GM13976 (cell line): Measurements from ENCODE around the gene ARHGEF9.
A peak's percentile ranks its signal among the peaks of the same experiment; 100 is the strongest.
"Not testable (repeated sequence)": the region's sequence is repeated elsewhere in the genome, so short reads cannot be mapped to it uniquely, and the experiment has no call there.

Experiments
- DNase-seq: peaks from one replicate; pipeline ENCODE4 v3.0.0; 2012; ENCODE audit warnings: low spot score
- CTCF ChIP-seq: IDR thresholded peaks from 2 replicates; pipeline ENCODE4 v1.5.1; 2012; ENCODE audit warnings: borderline replicate concordance, mild to moderate bottlenecking; ENCODE audit not compliant: insufficient read depth; ENCODE audit errors: extremely low read depth, missing control alignments, control extremely low read depth
- in situ Hi-C: fragments of 300-500 bp; cut with MboI; formaldehyde crosslinking; loops from one replicate; pipeline ENCODE4 v1.12.0; 2022; ENCODE audit warnings: low sequenced_read_pairs, mixed read lengths, inconsistent platforms; ENCODE audit not compliant: unreplicated experiment

Gene ARHGEF9

DNA sequence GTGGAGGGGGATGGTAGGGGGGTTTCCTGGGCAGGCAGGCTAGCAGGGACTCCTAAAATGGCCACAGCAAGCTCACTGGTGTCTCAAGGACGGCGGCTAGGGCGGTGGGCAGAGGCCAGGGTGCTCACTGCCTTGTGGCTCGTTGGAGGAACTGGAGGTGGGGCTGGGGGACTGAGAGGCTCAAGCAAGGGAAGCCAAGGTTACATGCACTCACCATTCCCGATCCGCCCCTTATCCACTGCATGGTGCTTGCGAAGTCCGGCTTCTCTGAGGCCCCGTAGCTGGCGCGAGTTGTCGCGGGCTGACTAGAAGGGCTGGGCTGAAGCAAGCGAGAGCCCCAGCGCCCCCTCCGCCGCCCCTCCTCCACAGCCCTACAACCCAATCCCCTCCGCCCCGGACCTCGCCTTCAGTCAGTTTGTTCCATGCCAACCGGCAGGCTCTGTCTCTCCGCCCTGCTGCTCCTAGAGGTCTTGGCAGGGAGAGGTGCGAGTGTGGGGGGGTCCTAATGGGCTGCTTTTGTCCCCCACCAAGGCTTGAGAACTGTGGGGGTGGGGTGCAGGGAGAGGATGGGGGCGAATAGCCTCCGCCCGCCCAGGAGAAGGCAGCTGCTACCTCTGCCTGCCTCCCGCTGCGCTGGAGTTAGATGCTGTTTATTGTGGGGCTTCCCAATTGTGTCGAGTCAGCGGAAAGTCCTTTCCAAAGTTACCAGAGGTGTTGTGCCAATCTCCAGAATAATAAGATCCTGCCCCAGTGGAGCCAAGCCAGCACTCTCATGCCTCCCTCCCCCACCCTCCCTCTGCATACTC is at the start of gene ARHGEF9:
Gene ARHGEF9, minus strand, starts transcription at position 313 of the 806 bp plus-strand sequence. Its CDS starts 69 bp downstream, at position 244.
- no peak for TF ChIP-seq CTCF
- in situ Hi-C loops: no loop called here
- peak; percentile 26 for DNase-seq

- DNase-seq, in situ Hi-C loops: not testable (repeated sequence)
These were observed 40.4 kb upstream of the ARHGEF9 start for GRCh38 chrX:63825446-63825845.

- no peak for TF ChIP-seq CTCF
- in situ Hi-C loops: no loop called here
- no peak for DNase-seq
These were observed 33.1 kb upstream of the ARHGEF9 start for GRCh38 chrX:63818156-63818555.

DNA sequence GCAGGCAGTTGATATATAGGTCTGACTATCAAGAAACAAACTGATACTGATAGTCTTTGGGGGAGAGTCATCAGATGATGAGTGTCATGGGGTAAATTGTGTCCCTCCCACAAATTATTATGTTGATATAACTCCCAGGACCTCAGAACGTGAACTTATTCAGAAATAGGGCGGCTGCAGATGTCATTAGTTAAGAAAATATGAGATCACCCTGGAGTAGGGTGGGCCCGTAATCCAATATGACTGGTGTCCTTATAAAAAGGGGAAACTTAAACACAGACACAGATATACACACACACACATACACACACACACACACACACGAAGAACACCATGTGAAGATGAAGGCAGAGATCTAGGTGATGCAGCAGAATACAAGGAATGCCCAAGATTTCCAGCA is 32.7 kb upstream of the ARHGEF9 start:
- TF ChIP-seq CTCF: no peak
- in situ Hi-C loops: no loop called here
- no peak for DNase-seq

- in situ Hi-C loops: no loop called here
- no peak for DNase-seq
- no peak for TF ChIP-seq CTCF
These were observed 27.8 kb upstream of the ARHGEF9 start for GRCh38 chrX:63812823-63813222.

DNA sequence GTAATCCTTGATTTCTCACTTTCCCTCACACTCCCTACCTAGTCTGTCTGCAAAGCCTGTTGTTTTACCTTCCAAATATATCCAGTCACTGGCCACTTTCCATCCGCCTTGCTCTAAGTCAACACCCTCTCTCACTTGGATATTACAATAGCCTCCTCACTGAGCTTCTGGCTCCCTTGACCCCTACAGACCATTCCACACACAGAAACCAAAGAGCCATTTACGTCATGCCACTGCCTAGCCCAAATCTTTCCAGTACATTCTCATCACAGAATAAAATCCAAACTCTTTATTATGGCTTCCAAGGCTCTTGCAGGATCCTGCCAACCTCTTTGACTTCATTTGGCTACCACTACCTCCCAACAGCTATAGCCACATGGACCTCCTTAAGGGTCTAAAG is 25.7 kb upstream of the ARHGEF9 start:
- TF ChIP-seq CTCF: no peak
- in situ Hi-C loops: no loop called here
- DNase-seq: no peak

- in situ Hi-C loops: no loop called here
- no peak for TF ChIP-seq CTCF
- no peak for DNase-seq
These were observed 24.2 kb upstream of the ARHGEF9 start for GRCh38 chrX:63809173-63809572.

DNA sequence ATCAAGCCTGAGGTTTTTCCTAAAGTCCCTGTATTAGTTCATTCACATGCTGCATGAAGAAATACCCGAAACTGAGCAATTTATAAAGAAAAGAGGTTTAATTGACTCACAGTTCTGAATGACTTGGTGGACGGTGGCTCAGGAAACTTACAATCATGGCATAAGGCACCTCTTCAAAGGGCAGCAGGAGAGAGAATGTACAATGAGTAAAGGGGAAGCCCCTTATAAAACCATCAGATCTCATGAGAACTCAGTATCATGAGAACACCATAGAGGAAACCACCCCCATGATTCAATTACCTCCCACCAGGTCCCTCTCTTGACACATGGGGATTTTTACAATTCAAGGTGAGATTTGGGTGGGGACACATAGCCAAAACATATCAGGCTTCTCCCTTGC is 10.4 kb upstream of the ARHGEF9 start:
- DNase-seq, in situ Hi-C loops: not testable (repeated sequence)
